Panc1 (cell line): ENCODE measurements around the gene BLCAP.
"Not testable (repeated sequence)": the region's sequence is repeated elsewhere in the genome, so short reads cannot be mapped to it uniquely, and the experiment has no call there.

ENCODE experiments used
- TCF7L2 ChIP-seq: IDR thresholded peaks from 2 replicates; pipeline ENCODE4 v1.6.1; 2011; ENCODE audit warnings: mild to moderate bottlenecking, low read depth, low read length, inconsistent platforms
- TF ChIP-seq, protein P1 (sequence below): fragments of 450-650 bp; IDR thresholded peaks from 2 replicates; pipeline ENCODE4 v1.5.1; 2017; ENCODE audit warnings: mild to moderate bottlenecking
- TF ChIP-seq, protein P2 (sequence below), 2 experiments: IDR thresholded peaks; 2 replicates each; pipeline ENCODE4 v1.6.1; 2011 to 2012; ENCODE audit warnings: low read depth in 2 of 2, control low read depth in 1 of 2, low read length in 1 of 2, mild to moderate bottlenecking in 1 of 2, moderate library complexity in 1 of 2; ENCODE audit not compliant: insufficient read depth in 1 of 2

DNA sequence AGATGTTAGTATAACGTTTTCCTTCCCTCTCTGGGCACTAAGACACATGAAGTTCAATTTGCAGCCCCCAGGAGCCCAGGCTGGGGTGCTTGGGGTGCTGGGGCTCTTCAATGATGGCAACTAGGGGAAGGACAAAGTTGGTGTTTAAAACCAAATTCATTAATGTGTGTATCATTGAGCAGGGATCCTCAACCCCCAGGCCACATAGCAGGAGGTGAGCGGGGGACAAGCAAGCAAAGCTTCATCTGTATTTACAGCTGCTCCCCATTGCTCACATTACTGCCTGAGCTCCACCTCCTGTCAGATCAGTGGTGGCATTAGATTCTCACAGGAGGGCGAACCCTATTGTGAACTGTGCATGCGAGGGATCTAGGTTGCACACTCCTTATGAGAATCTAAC is 49.8 kb upstream of the BLCAP start:
- TF ChIP-seq, protein P1, sequence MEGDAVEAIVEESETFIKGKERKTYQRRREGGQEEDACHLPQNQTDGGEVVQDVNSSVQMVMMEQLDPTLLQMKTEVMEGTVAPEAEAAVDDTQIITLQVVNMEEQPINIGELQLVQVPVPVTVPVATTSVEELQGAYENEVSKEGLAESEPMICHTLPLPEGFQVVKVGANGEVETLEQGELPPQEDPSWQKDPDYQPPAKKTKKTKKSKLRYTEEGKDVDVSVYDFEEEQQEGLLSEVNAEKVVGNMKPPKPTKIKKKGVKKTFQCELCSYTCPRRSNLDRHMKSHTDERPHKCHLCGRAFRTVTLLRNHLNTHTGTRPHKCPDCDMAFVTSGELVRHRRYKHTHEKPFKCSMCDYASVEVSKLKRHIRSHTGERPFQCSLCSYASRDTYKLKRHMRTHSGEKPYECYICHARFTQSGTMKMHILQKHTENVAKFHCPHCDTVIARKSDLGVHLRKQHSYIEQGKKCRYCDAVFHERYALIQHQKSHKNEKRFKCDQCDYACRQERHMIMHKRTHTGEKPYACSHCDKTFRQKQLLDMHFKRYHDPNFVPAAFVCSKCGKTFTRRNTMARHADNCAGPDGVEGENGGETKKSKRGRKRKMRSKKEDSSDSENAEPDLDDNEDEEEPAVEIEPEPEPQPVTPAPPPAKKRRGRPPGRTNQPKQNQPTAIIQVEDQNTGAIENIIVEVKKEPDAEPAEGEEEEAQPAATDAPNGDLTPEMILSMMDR = not testable (repeated sequence)
- TF ChIP-seq, protein P2, sequence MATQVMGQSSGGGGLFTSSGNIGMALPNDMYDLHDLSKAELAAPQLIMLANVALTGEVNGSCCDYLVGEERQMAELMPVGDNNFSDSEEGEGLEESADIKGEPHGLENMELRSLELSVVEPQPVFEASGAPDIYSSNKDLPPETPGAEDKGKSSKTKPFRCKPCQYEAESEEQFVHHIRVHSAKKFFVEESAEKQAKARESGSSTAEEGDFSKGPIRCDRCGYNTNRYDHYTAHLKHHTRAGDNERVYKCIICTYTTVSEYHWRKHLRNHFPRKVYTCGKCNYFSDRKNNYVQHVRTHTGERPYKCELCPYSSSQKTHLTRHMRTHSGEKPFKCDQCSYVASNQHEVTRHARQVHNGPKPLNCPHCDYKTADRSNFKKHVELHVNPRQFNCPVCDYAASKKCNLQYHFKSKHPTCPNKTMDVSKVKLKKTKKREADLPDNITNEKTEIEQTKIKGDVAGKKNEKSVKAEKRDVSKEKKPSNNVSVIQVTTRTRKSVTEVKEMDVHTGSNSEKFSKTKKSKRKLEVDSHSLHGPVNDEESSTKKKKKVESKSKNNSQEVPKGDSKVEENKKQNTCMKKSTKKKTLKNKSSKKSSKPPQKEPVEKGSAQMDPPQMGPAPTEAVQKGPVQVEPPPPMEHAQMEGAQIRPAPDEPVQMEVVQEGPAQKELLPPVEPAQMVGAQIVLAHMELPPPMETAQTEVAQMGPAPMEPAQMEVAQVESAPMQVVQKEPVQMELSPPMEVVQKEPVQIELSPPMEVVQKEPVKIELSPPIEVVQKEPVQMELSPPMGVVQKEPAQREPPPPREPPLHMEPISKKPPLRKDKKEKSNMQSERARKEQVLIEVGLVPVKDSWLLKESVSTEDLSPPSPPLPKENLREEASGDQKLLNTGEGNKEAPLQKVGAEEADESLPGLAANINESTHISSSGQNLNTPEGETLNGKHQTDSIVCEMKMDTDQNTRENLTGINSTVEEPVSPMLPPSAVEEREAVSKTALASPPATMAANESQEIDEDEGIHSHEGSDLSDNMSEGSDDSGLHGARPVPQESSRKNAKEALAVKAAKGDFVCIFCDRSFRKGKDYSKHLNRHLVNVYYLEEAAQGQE (IDR thresholded peaks at IDR 0.05; ENCODE audit: insufficient read depth in 1 of 2, low read depth in 2 of 2, low read length in 1 of 2) = not testable (repeated sequence)
- TF ChIP-seq TCF7L2 = not testable (repeated sequence)
